ENCODE data around the gene SRRM1. TPM values are rescaled to one million over a fixed set of nuclear protein-coding genes. Genes with fewer than 3 reads are reported as not detected.

Gene SRRM1
- total and polyA plus RNA-seq, 10 of the 15 experiments (the other 5 are each of a cell fraction or from before 2014, with no cell fraction given) = 36.8 to 285 (median 126) TPM

- peak; percentile 36; the same call in 1 of the 2 replicates for TF ChIP-seq PML (IDR thresholded peaks at IDR 0.05; ENCODE audit: low read length)
- TF ChIP-seq NRF1 (conservative IDR thresholded peaks at IDR 0.05; ENCODE audit: low read depth, low read length) = no peak
- no peak for TF ChIP-seq HSF1 (IDR thresholded peaks at IDR 0.05; ENCODE audit: low read depth, low read length)
- TF ChIP-seq CUX1 (IDR thresholded peaks at IDR 0.05; ENCODE audit: insufficient replicate concordance, low read depth, low read length) = no peak
- peak; percentile 59; the same call in 1 of the 2 replicates for TF ChIP-seq NR2F1 (conservative IDR thresholded peaks at IDR 0.05)
- TF ChIP-seq ZNF24 (IDR thresholded peaks at IDR 0.05) = no peak
- TF ChIP-seq CHD2 (IDR thresholded peaks at IDR 0.05; ENCODE audit: borderline replicate concordance, low read depth, low read length) = no peak
- no peak for TF ChIP-seq HDAC2 (IDR thresholded peaks at IDR 0.05)
- no peak for TF ChIP-seq IRF4 (IDR thresholded peaks at IDR 0.05; ENCODE audit: low read depth, low read length)
- no peak for TF ChIP-seq ELK1 (IDR thresholded peaks at IDR 0.05; ENCODE audit: low read depth, low read length)
- TF ChIP-seq BACH1 (IDR thresholded peaks at IDR 0.05; ENCODE audit: borderline replicate concordance) = no peak
- TF ChIP-seq BHLHE40 (IDR thresholded peaks at IDR 0.05; ENCODE audit: borderline replicate concordance in 1 of 2, low read depth in 2 of 2, low read length in 1 of 2) = no peak
- peak; percentile 15; the same call in 1 of the 2 replicates for TF ChIP-seq POLR2AphosphoS5 (IDR thresholded peaks at IDR 0.05; ENCODE audit: low read length)
- no peak for TF ChIP-seq IRF5 (IDR thresholded peaks at IDR 0.05; ENCODE audit: borderline replicate concordance)
- 0 out of 2 replicates have a peak, but pooled peaks have one; percentile 12 for TF ChIP-seq MLLT1 (IDR thresholded peaks at IDR 0.05)
- TF ChIP-seq EED (IDR thresholded peaks at IDR 0.05; ENCODE audit: low read depth) = no peak
Measured at GRCh38 chr1:24643363-24644099, 429 bp downstream of the SRRM1 start (continued).
